CD14-positive monocyte (primary cell): ENCODE measurements around the gene BOD1L1. TPM values are rescaled to one million over a fixed set of nuclear protein-coding genes. Genes with fewer than 3 reads are reported as not detected.

Experiments
- DNase-seq, 3 donors: peaks; one replicate each; pipeline ENCODE4 v3.0.0-alpha.2; 2011 to 2022
- H2AFZ ChIP-seq: 2 replicates; pipeline ENCODE4 v1.6.0; 2012; ENCODE audit warnings: mild to moderate bottlenecking, low read depth, low read length, inconsistent platforms; ENCODE audit not compliant: insufficient read depth, poor library complexity, severe bottlenecking
- H3K27ac ChIP-seq, 2 donors: 1 replicate in 1 of 2; 2 replicates in 1 of 2; pipeline ENCODE4 v1.5.1; 2012 to 2013; ENCODE audit warnings: low read length in 2 of 2, control low read depth in 1 of 2, inconsistent platforms in 1 of 2, low read depth in 1 of 2, mild to moderate bottlenecking in 1 of 2
- H3K27me3 ChIP-seq, 2 donors: one replicate each; pipeline versions ENCODE4 v1.6.0 to v1.6.1; 2011 to 2013; ENCODE audit warnings: low read length in 2 of 2; ENCODE audit not compliant: control insufficient read depth in 2 of 2, insufficient read depth in 2 of 2
- H3K36me3 ChIP-seq, 2 donors: replicated peaks in 1 of 2; 1 replicate in 1 of 2; 2 replicates in 1 of 2; pipeline versions ENCODE4 v1.5.1 to v1.6.1; 2012 to 2013; ENCODE audit warnings: low read length in 2 of 2, control low read depth in 1 of 2, inconsistent platforms in 1 of 2, mild to moderate bottlenecking in 1 of 2; ENCODE audit not compliant: insufficient read depth in 2 of 2, control insufficient read depth in 1 of 2
- H3K4me1 ChIP-seq, 2 donors: 1 replicate in 1 of 2; 2 replicates in 1 of 2; pipeline versions ENCODE4 v1.5.1 to v1.6.1; 2012 to 2013; ENCODE audit warnings: low read length in 2 of 2, control low read depth in 1 of 2, inconsistent platforms in 1 of 2, mild to moderate bottlenecking in 1 of 2, moderate library complexity in 1 of 2; ENCODE audit not compliant: insufficient read depth in 2 of 2, control insufficient read depth in 1 of 2
- H3K4me2 ChIP-seq: replicated peaks from 2 replicates; pipeline ENCODE3; 2012; ENCODE audit warnings: low read length, moderate library complexity, mild to moderate bottlenecking; ENCODE audit not compliant: poor library complexity, severe bottlenecking; ENCODE audit errors: extremely low read depth
- H3K4me3 ChIP-seq, 3 experiments: fragments of 200-600 bp in 1 of 3; sonication (generic) in 1 of 3; replicated peaks in 1 of 3; 1 replicate in 2 of 3; 2 replicates in 1 of 3; pipeline ENCODE4 v1.5.1; 2011 to 2013; ENCODE audit warnings: low read length in 3 of 3, mild to moderate bottlenecking in 3 of 3, control low read depth in 2 of 3, low read depth in 2 of 3, inconsistent platforms in 1 of 3, moderate library complexity in 1 of 3
- H3K79me2 ChIP-seq: 2 replicates; pipeline ENCODE4 v1.6.0; 2012; ENCODE audit warnings: mild to moderate bottlenecking, control low read depth, inconsistent platforms, low read length, moderate library complexity; ENCODE audit not compliant: insufficient read depth
- H3K9ac ChIP-seq: 2 replicates; pipeline ENCODE4 v1.6.0; 2017; ENCODE audit warnings: low read length, mild to moderate bottlenecking; ENCODE audit not compliant: insufficient read depth, poor library complexity, severe bottlenecking
- H3K9me3 ChIP-seq, 2 donors: replicated peaks in 1 of 2; 1 replicate in 1 of 2; 2 replicates in 1 of 2; pipeline versions ENCODE4 v1.5.1 to v1.6.1; 2012 to 2013; ENCODE audit warnings: low read length in 2 of 2, control low read depth in 1 of 2; ENCODE audit not compliant: control insufficient read depth in 1 of 2, insufficient read depth in 1 of 2
- H4K20me1 ChIP-seq: 2 replicates; pipeline ENCODE4 v1.6.0; 2012; ENCODE audit warnings: mild to moderate bottlenecking, low read length, control low read depth, moderate library complexity; ENCODE audit not compliant: insufficient read depth
- H3K27ac Mint-ChIP-seq, 7 donors: one replicate each; pipeline ENCODE4 v1.8.0; 2020; ENCODE audit warnings: mild to moderate bottlenecking in 7 of 7, mixed read lengths in 7 of 7, moderate library complexity in 6 of 7, inconsistent platforms in 2 of 7
- H3K27me3 Mint-ChIP-seq, 3 donors: one replicate each; pipeline ENCODE4 v1.8.0; 2021 to 2022; ENCODE audit warnings: low read depth in 3 of 3, mild to moderate bottlenecking in 3 of 3, mixed read lengths in 3 of 3, moderate library complexity in 3 of 3, inconsistent platforms in 1 of 3
- H3K36me3 Mint-ChIP-seq, 2 donors: one replicate each; pipeline ENCODE4 v1.8.0; 2020; ENCODE audit warnings: mixed read lengths in 2 of 2, inconsistent platforms in 1 of 2, mild to moderate bottlenecking in 1 of 2
- H3K4me1 Mint-ChIP-seq: one replicate; pipeline ENCODE4 v1.8.0; 2020; ENCODE audit warnings: mild to moderate bottlenecking, mixed read lengths
- H3K4me3 Mint-ChIP-seq, 2 donors: one replicate each; pipeline ENCODE4 v1.8.0; 2020; ENCODE audit warnings: mild to moderate bottlenecking in 2 of 2, mixed read lengths in 2 of 2, moderate library complexity in 1 of 2
- H3K9me3 Mint-ChIP-seq, 7 donors: one replicate each; pipeline ENCODE4 v1.8.0; 2020 to 2022; ENCODE audit warnings: mixed read lengths in 7 of 7, mild to moderate bottlenecking in 6 of 7, moderate library complexity in 6 of 7, inconsistent platforms in 2 of 7
- CTCF ChIP-seq: fragments of 200-600 bp; IDR thresholded peaks from one replicate; pipeline ENCODE4 v1.8.0; 2022; ENCODE audit warnings: antibody characterized with exemption, mild to moderate bottlenecking
- WGBS: methylation state at CpG from one replicate; pipeline ENCODE4 v1.1.5; 2013; ENCODE audit warnings: missing lambda C conversion rate; ENCODE audit not compliant: insufficient coverage; 5-methylcytosine and 5-hydroxymethylcytosine counted together
- intact Hi-C, 2 donors: fragments of 100-400 bp; cut with micrococcal nuclease; formaldehyde crosslinking; loops; one replicate each; pipeline versions ENCODE4 v1.15.0 to v1.15.1; 2023
- polyA plus RNA-seq, 3 donors: library from polyadenylated mRNA; depleted of rRNA in 1 of 3; unstranded in 2 of 3; stranded (reverse) in 1 of 3; fragments of 300-500 nt in 2 of 3; fragments of >200 nt in 1 of 3; fragmentation: Illumina TruSeq in 2 of 3; gene quantifications; 1 replicate in 2 of 3; 2 replicates in 1 of 3; pipeline ENCODE4 v1.2.3, GENCODE V29; 2012 to 2021

BOD1L1 gene
- polyA plus RNA-seq, 3 donors = 0.72 to 26.7 (median 1.5) TPM

- Histone ChIP-seq H3K36me3 (no peaks in the 10 kb centered on the region), H3K79me2 (no peaks in the 10 kb centered on the region), H3K4me2 (no peak overlapping the region), H3K4me3 (no peak overlapping the region), H3K27me3 (peaks cover 0 to 8% of the 10 kb centered on the region in 2 donors), H4K20me1 (no peaks in the 10 kb centered on the region), H3K9me3 (no peaks in the 10 kb centered on the region), H3K4me1 (no peaks in the 10 kb centered on the region), H3K27ac (no peak overlapping the region), H2AFZ (no peak overlapping the region), H3K9ac (no peak overlapping the region)
- Mint-ChIP-seq H3K36me3 (no peaks in the 10 kb centered on the region), H3K9me3 (peaks cover 0 to 11% (median 4%) of the 10 kb centered on the region in 7 donors), H3K27me3 (peaks cover 5 to 15% (median 15%) of the 10 kb centered on the region in 3 donors), H3K4me3 (no peak overlapping the region), H3K4me1 (no peaks in the 10 kb centered on the region), H3K27ac (no peak overlapping the region)
- no peak for DNase-seq
- 0% methylated on average over 2 of the region's 2 CpGs for WGBS
- intact Hi-C loops = no loop called here
- TF ChIP-seq CTCF = no peak
Measured at GRCh38 chr4:13559413-13559812, 68.1 kb downstream of the BOD1L1 start.

GRCh38 chr4:13558881-13559280 is 68.6 kb downstream of the BOD1L1 start:
- intact Hi-C loops = no loop called here
- no peaks in the 10 kb centered on the region for H3K4me1 Mint-ChIP-seq
- no peaks in the 10 kb centered on the region for H3K79me2 ChIP-seq
- TF ChIP-seq CTCF = no peak
- H2AFZ ChIP-seq = no peak overlapping the region
- no peak for DNase-seq
- H3K27ac ChIP-seq = no peak overlapping the region
- no peaks in the 10 kb centered on the region for H4K20me1 ChIP-seq
- H3K4me3 Mint-ChIP-seq = no peak overlapping the region
- no peak overlapping the region for H3K4me3 ChIP-seq
- no peaks in the 10 kb centered on the region for H3K4me1 ChIP-seq
- H3K4me2 ChIP-seq = no peak overlapping the region
- peaks cover 0 to 10% of the 10 kb centered on the region in 2 donors for H3K27me3 ChIP-seq
- H3K27me3 Mint-ChIP-seq = peaks cover 5 to 20% (median 16%) of the 10 kb centered on the region in 3 donors
- H3K36me3 ChIP-seq = no peaks in the 10 kb centered on the region
- H3K9ac ChIP-seq = no peak overlapping the region
- WGBS = no CpG with 5 or more reads among the region's 1 CpG
- no peaks in the 10 kb centered on the region for H3K9me3 ChIP-seq
- H3K27ac Mint-ChIP-seq = no peak overlapping the region
- H3K36me3 Mint-ChIP-seq = no peaks in the 10 kb centered on the region
- H3K9me3 Mint-ChIP-seq = peaks cover 0 to 11% (median 4%) of the 10 kb centered on the region in 7 donors
